Lower leg skin (tissue), 3 donors: ENCODE measurements around the gene WDR20.
"Not testable (repeated sequence)": the region's sequence is repeated elsewhere in the genome, so short reads cannot be mapped to it uniquely, and the experiment has no call there.

Source experiments
- POLR2A ChIP-seq, 2 donors: fragments of 450-650 bp; IDR thresholded peaks; one replicate each; pipeline ENCODE4 v1.6.1; 2016 to 2017; ENCODE audit warnings: antibody characterized with exemption in 2 of 2, mild to moderate bottlenecking in 1 of 2, moderate library complexity in 1 of 2
- TF ChIP-seq, protein P1 (sequence below), 3 donors: fragments of 450-650 bp; IDR thresholded peaks; one replicate each; pipeline ENCODE4 v1.5.1; 2016; ENCODE audit warnings: antibody characterized with exemption in 3 of 3, mild to moderate bottlenecking in 3 of 3, moderate library complexity in 2 of 3

DNA sequence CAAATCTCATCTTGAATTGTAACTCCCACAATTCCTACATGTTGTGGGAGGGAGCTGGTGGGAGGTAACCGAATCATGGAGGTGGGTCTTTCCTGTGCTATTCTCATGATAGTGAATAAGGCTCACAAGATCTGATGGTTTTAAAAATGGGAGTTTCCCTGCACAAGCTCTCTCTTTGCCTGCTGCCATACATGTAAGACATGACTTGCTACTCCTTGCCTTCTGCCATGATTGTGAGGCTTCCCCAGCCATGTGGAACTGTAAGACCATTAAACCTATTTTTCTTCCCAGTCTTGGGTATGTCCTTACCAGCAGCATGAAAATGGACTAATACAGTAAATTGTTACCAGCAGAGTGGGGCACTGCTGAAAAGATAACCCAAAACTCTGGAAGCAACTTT, 30.4 kb upstream of the WDR20 start:
- TF ChIP-seq POLR2A (IDR thresholded peaks at IDR 0.05) = not testable (repeated sequence)
- TF ChIP-seq, protein P1, sequence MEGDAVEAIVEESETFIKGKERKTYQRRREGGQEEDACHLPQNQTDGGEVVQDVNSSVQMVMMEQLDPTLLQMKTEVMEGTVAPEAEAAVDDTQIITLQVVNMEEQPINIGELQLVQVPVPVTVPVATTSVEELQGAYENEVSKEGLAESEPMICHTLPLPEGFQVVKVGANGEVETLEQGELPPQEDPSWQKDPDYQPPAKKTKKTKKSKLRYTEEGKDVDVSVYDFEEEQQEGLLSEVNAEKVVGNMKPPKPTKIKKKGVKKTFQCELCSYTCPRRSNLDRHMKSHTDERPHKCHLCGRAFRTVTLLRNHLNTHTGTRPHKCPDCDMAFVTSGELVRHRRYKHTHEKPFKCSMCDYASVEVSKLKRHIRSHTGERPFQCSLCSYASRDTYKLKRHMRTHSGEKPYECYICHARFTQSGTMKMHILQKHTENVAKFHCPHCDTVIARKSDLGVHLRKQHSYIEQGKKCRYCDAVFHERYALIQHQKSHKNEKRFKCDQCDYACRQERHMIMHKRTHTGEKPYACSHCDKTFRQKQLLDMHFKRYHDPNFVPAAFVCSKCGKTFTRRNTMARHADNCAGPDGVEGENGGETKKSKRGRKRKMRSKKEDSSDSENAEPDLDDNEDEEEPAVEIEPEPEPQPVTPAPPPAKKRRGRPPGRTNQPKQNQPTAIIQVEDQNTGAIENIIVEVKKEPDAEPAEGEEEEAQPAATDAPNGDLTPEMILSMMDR (IDR thresholded peaks at IDR 0.05) = not testable (repeated sequence)
